Activated CD8-positive, alpha-beta memory T cell treated with anti-CD3 and anti-CD28 coated beads for 48 hours (primary cell): ENCODE results near the gene SLC26A8.

Source experiments
- DNase-seq, 3 experiments: peaks; one replicate each; pipeline ENCODE4 v3.0.0-alpha.2; 2020; ENCODE audit warnings: low read depth in 2 of 3, low spot score in 2 of 3

Gene SLC26A8

DNA sequence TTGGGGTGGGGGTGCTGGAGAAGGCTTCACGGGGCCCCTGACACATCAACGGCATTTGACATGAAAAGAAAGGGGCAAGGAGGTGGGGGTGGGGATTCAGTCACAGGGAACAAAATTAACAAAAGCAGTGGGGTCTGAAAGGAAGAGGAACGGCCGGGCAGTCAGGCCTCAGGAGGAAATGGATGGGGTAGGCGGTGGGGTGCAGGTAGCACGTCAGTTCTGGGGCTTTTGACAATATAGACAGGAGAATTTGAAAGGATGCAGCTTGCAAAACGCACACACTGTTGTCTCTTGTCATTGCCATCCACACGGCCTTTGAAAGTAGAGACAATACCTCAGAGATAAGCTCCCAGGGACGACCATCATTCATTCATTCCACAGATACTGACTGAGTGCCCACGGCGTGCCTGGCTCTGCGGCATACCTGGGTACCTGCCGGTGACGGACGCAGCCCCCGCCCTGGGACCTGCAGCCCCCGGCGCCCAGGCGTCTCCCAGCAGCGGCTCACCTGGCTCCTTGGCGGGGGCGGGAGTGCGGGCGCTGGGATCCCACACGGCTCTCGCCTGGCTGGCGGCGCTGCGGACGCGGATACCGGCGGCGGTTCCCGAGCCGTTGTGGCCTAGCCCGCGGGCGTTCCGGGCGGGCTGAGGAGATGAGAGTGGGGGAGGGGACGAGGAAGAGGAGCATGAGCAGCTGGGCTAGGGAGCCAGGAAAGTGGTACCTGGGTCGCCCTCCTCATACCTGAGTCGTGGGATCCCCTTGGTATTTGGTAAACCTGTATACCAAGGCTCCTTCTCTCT is at the start of gene SLC26A8:
Gene SLC26A8, minus strand, starts transcription at position 646 of the 800 bp plus-strand sequence. CDS start 4,934 bp downstream, outside the sequence.
- DNase-seq = no peak

GRCh38 chr6:36073587-36073986 is 49.1 kb upstream of the SLC26A8 start:
- no peak for DNase-seq

DNA sequence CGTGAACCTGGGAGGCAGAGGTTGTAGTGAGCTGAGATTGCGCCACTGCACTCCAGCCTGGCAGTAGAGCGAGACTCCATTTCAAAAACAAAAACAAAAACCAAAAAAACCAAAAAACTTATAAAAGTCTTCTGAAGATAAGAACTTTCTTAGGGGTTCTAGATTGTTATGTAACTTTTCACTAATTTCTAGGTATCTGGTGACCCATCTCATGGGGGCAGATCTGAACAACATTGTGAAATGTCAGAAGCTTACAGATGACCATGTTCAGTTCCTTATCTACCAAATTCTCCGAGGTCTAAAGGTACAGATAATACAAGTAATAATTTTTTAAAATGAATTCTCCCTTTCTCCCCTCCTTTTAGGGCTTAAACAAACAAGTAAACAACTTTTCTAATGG is 48.2 kb upstream of the SLC26A8 start:
- no peak for DNase-seq

DNA sequence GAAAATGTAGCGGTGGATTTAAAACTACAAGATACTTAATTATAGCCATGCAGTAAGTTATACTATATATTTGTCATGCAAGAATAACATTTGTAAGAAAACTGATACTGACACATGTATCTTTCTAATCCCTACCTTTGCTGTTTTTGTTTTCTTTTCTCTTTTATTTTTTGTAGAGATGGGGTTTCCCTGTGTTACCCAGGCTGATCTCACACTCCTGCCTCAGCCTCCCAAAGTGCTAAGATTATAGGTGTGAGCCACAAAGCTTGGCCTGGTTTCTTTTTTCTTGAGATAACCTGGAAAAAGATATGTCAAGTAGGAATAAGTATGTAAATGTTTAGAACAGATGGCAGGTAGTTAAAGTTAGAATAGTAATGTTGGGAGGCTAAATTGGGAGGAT is 47.3 kb upstream of the SLC26A8 start:
- DNase-seq = no peak

DNA sequence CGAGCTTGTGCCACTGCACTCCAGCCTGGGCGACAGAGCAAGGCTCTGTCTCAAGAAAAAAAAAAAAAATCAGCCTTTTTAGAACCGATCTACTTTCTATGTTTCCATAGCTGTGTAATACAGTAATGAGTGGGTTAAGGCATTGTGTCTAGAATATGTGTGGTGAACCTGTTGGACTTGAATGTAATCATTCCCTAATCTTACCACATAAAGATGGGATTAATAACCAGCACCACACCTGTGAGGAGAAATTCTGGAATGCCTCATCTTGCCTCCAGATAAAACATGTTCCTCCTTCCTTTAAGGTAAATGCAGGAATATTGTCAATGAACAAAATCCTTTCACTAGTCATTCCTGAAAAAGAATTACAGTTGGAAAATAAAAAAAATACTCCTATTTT is 46.8 kb upstream of the SLC26A8 start:
- DNase-seq = no peak

DNA sequence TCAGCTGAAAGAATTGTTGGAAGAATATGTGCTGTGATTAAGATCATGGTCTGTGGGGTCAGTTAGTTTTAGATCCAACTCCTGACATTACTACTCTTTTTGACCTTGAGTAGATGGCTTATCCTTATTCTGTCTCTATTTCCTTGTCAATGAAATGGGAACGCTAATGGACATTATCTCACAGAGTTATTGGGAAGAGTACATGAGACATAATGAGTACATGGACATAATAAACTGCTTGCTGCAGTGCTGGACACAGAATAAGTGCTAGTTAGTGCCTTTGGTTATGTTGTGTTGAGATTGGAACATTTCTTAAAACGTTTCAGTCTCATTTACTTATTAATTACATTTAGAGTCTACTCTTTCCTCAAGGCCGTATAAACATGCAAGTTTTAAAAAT is 45.8 kb upstream of the SLC26A8 start:
- DNase-seq = no peak

DNA sequence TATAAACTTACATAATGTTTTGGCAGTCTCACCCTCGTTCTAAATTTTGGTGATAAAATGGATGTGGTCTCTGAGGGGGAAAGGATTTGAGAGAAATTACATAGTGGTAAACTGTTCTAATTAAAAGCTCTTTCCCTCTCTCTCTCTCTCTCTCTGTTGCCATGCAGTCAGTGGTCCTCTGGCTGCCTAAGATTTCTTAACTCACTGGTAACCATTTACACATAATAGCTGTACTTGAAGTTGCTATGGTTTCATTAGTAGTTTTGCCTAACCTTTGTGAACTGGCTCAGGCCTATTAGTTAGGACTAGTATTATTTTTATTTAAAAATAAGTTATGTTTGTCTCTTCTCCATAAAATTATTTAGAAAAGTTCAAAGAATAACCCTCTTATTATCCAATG is 45.1 kb upstream of the SLC26A8 start:
- no peak for DNase-seq

DNA sequence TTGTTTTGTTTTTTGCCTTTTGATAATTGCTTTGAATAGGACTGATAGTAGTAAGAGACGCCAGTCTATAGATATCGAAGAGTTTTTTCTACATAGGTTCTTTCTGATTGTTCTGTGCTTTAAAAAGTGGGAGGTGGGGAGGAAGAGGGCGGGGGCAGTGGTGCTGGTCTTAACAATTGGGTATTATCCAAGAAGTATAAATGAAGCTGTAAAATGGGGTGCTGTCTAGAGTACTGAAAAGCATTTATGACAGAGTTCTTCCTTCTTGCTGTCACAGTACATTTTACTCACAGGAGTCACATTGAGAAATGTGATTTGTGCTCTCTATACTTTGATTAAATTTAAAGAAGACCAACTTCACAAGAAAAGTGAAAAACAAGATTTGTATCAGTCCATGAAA is 44.1 kb upstream of the SLC26A8 start:
- no peak for DNase-seq

- no peak for DNase-seq
These were observed 43.6 kb upstream of the SLC26A8 start for GRCh38 chr6:36068012-36068392.

DNA sequence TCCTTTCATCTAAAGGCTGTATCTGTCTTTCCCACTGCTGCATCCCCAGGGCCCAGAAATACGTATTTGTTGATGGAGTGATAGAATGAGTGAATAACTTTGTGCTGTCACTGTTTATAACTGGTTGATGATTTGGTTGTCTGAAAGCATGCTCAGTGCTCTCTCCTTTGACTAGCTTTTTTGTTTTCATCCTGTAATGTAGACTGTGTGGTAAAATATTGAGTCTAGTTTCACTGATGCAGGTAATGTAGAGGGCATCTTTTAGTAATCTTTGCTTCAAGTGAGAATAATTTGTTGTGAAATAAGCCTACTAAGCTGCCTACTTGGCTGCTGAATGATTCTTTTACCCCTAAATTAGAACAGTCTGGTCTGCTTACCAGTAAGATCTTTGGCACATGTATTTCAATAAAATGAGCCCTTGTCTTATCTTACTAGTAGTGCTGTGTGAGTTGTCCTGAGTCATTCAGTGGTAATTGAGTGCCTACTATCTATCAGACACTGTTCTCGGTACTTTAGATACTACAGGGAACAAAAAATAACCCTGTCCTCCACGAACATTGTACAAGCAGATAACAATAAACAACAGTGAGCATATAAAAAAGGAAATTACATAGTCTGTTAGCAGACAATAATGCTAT is 43.1 kb upstream of the SLC26A8 start:
- DNase-seq = no peak

GRCh38 chr6:36066817-36067216 is 42.4 kb upstream of the SLC26A8 start:
- no peak for DNase-seq

DNA sequence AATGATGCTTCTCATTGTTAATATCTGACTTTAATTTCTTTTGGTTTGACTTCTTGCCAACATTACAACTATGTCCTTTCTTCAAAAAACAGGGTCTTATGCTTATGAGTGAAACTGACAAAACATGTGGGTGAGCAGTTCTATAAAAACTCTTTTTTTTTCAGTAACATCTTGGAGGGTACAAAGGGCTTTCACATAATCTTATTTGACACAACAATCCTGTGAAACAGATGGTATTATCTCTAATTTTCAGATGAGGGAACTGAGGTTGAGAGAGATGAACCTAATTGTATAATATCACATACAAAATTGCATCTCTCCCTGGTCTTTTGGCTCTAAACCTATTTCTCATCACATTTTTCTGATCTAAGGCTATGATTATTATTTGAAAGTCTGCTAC is 41.5 kb upstream of the SLC26A8 start:
- no peak for DNase-seq

- no peak for DNase-seq
These were observed 40.4 kb upstream of the SLC26A8 start for GRCh38 chr6:36064770-36065396.

GRCh38 chr6:36063318-36064060 is 39.0 kb upstream of the SLC26A8 start:
- no peak for DNase-seq

DNA sequence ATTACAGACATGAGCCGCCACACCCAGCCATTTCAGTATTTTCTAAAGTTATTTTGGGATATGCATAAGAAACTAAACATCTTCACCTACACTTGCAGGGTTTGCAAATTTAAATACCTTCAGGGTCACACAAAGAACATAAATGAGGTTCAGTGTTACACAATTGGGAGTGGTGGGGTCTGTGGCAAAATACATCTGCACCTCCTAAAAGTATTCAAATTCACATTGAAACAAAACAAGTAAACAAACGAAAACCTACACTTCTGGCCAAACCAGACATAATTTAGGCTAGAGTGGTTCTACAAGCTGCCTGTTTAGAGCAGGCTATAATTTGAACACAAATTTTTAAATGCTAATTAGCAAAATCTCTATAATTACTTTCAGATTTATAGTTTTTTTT is 37.8 kb upstream of the SLC26A8 start:
- no peak for DNase-seq

- no peak for DNase-seq
These were observed 36.8 kb upstream of the SLC26A8 start for GRCh38 chr6:36061236-36061635.

DNA sequence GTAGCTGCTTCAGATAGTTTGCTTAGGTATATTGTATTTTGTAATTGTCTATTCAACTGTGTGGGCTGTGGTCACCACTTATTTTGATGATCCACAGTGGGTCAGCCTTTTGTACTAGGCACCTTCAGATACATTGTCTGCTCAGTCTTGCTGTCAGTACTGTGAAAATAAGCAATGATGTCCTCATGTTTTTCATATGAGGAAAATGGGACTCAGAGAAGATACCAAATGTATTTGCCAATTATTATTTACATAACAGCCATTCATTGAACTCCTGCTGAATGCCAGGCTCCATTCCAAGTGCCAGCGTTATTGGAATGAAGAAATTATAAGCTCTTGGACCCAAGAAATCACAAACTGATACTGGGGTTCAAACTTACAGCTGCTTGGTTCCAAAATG is 31.7 kb upstream of the SLC26A8 start:
- DNase-seq = no peak

- DNase-seq = no peak
These were observed 30.5 kb upstream of the SLC26A8 start for GRCh38 chr6:36054956-36055355.

GRCh38 chr6:36054415-36054814 is 30.0 kb upstream of the SLC26A8 start:
- no peak for DNase-seq

DNA sequence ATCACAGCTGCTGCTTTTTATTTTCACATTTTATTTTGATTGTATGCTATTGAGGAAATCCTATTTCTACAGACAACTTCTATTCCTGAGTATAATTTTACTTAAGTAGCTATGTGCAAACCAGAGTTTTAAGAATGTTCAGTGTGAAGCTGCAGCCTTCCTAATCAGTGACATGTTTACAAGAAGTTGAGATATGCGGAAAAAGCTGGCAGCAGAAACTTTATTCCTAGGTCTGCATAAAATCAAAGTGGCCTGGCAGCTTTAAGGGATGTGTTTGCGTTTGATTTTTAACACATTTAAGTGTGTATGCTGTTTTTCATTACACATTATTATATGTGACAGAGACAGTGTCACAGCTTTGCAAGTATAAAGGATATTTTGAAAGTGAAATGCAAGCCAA is 29.4 kb upstream of the SLC26A8 start:
- no peak for DNase-seq

DNA sequence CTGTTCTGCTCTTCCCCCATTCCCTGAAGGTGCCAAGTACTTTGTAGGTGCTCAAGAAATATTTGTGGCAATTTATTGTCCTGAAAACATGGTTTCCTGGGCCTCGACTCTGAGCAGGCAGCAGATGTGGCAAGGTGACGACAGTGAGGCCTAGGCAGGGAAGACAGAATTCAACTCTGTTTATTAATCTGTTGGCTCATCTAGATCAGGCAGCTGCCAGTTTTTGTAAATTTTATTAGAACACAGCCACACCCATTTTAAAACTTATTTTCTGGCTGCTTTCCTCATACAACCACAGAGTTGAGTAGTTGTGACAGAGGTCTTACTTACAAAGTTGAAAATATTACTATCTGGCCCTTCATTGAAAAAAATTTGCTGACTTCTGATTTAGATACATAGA is 27.7 kb upstream of the SLC26A8 start:
- no peak for DNase-seq
